GM19099 (cell line): ENCODE measurements around the gene NYAP2.

Experiments
- POLR2A ChIP-seq: IDR thresholded peaks from 3 replicates; pipeline ENCODE4 v1.6.1; 2011; ENCODE audit warnings: low read depth; ENCODE audit not compliant: insufficient read length; ENCODE audit errors: extremely low read depth

NYAP2 gene

DNA sequence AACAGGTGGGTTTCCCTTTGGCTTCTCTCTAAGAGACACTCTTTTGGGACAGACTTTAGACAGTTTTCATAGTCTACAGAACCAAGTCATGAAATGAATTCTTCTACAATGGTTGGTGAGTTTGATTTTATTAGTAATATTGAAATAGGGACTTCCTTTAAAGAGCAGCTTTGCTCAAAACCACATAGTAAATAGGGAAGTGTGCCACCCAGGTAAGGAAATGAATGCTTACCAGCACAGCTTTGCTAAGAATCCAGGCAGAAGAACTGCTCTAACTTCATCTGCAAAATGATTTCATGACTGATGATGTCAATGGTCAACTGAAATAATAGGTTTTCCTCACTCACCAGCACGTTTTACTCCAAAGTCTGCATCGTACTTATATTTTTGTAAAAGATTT, 89.2 kb downstream of the NYAP2 start:
- no peak for TF ChIP-seq POLR2A

DNA sequence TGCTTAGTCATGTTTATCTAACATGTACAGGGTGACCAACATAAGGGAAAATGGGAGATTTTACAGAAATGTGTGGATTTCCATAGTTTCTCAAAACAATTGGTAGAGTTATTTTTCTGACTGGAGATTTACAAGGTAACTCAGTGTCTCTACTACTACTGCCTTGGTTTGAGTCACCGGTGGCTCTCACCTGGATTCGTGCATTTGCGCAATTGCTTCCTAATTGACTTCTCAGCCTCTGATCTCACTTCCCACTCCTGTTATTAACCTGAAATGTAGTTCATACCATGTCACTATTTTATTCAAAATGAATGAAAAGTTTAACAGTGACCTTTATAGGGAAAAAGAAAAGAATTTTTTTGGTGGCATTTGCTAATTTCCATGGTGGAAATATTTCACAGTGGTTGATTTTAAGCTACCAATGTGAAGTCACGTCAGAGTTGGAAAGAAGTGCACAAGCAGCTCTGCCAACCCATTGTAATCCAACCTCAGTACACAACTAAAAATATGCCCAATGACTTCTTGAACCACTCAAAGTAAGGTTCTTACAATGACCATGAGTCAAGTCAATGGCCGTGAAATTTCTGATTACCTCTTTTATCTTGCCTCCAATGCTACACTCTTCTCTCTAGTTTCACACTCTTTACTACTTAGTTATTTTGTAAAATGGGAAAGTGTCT, 94.0 kb downstream of the NYAP2 start:
- no peak for TF ChIP-seq POLR2A

DNA sequence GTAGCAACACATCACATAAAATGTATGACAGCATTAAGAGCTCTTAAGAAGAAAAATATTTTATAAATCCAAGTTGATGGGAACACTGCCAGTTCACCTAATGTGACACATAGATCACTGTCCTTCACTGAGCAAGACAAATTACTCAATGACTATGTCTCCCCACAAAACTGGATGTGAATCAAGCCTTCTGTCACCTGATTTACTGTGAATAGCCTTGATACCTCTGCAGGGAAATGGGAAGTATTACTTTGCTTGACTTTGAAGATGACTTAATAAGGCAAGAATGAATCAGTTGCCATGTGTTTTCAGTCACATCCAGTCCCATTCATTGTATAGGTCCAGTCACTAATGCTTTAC, 94.6 kb downstream of the NYAP2 start:
- TF ChIP-seq POLR2A: no peak

DNA sequence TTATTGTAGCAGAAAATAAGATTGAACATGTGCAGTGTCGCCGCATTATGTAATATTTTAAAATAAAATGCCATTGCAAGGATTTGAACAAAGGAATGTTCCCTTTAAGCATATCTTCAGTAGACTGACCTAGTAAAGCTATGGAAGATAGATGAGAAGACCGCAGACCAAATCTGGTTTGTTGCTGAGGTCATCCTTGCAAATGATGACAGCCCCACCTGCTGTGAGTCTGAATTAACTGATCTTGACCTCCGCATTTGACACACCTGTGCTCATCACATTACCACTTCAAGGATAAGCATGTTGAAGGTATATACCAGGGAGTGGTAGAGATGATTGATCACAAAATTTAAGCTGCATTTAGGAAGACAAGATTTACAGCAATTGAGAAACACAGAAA, 96.2 kb downstream of the NYAP2 start:
- TF ChIP-seq POLR2A: no peak

DNA sequence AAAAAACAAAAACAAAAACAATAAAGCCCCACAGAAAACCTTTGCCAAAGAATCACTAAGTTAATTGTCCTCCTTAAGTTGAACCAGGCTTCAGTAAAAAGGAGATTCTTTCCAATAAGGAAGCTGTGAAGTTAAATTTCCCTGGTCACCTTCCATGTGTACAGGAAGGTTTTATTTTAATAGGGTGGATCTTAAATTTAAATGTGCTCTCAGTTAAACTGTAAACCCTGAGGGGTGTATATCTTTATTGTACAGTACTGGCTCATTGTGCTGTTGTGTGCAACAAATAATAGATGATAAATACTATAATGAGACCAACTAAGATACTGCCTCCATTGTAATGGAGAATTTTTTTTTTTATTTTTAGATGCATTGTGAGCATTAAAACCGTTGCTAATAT, 97.1 kb downstream of the NYAP2 start:
- TF ChIP-seq POLR2A: no peak

DNA sequence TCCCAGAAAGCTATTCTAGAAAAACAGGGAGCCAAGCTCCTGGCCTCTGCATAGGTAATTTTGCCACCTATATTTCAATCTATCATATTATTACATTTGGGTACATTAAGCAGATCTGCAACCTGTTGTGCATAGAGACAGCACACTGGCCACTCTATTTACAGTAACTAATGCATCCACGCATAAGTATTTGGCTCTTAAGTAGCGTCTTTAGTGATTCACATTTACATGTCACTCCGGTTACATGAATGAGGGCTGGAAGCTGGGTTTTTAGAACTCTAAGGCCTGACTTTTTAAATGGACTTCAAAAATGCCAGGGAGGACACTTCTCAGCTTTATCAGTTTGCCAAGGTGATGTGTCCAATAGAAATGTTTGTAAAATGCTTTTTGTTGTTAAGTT, 97.7 kb downstream of the NYAP2 start:
- no peak for TF ChIP-seq POLR2A

DNA sequence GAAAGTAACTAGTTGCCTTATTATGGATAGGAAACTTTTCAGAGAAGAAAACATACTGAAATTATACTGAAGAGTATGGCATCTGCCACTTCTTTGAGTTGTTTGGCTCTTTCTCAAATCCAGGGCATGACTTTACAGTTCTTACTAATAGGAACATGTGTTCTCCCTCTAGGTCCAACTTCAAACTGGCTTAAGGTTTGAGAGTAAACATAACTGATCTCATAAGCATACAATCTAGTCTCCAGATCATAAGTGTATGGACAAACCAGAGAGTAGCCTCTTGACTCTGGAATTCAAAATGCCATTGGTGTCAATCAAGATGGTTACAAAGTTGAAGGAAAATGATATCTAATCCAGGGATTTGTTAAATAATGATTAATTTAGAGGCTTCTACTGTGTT, 101.5 kb downstream of the NYAP2 start:
- TF ChIP-seq POLR2A: no peak

DNA sequence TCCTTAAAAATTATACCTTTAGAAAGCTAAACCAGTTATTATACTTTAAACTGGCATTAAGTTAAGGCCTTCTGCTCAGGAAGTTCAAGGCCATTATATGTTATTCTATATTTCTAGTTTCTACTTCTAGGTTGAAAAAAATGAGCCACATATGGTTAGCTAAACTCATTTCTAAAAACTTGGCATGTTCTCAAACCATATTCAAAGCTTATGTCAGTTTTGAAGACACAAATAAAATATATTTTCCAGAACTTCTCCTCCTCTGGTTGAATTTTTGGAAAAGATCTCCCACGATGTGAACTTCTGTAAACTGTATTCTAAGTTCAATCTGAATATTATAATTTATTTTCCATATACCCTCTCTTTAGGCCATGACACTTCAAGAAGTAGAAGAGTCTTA, 103.5 kb downstream of the NYAP2 start:
- no peak for TF ChIP-seq POLR2A

DNA sequence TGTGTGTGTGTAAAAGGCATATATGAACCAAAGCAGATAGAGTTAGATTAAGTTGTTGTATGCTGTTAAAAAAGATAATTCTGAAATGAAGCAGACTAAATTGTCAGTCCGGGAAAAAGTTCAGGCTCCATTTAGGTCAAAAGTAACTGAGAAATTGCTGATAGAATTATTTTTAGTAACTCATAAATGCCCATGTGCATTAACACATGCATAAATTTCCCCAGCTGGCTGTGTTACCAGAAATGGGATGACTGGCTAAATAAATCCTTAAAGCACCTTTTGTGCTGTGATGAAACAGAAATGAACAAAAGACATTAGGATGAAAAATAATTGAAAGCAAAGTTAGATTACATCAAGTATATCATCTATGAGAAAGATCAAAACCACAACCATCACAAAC, 111.3 kb downstream of the NYAP2 start:
- no peak for TF ChIP-seq POLR2A

DNA sequence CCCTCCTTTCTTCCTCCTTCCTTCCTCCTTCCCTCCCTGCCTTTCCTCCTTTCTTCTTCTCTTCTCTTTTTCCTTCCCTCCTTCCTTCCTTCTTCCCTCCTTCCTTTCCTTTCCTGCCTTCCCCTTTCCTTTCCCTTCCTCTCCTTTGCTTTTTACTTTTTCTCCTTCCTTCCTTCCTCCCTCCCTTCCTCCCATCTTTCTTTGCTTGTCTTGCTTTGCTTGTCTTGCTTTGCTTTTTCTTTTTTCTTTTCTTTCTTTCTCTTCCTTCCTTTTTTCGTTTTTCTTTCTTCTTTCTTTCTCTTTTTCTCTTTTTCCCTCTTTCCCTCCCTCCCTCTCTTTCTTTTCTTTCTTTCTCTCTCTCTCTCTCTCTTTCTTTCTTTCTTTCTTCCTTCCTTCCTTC, 113.0 kb downstream of the NYAP2 start:
- no peak for TF ChIP-seq POLR2A

DNA sequence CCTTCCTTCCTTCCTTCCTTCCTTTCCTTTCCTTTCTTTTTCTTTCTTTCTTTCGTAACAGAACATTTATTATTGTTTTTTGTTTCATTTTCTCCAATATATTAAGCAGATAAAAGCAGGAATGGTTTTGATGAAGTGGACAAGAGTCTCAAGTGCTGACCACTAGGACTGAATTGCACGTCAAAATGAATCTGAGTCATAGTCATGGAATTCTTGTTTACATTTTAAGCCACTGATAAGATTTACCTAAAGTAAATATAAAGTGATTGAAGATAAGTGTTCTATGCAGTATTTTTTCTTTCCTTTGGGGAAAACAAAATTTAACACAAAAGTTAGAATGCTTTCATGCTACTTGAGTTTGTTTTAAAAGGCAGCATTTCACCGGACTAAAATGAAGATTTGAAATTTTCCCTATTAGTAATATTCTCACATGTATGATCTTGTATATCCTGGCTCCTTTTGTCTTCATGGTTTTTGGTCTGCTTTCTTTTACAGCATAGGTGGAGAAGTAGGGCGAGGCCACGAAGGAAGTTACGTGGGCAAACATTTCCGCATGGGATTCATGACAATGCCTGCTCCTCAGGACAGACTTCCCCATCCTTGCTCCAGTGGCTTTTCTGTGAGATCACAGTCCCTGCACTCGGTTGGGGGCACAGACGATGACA, 113.5 kb downstream of the NYAP2 start:
- no peak for TF ChIP-seq POLR2A

DNA sequence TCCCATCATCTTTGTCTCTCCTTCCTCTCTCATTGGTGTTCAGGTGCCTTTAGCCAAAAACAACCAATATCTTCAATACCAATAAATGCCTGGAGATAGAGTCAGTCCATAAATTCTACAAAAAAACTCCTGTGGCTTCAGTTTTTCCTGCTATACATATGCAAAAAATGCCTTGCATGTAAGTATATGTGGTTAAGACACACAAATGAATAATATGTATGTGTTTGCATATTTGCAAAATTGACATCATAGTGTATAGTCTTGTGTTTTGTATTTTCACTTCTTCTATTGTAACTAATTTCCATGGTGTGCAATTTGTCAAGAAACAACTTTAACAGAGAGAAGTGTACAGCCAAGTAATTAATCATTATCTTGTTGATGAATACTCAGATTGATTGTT, 115.5 kb downstream of the NYAP2 start:
- no peak for TF ChIP-seq POLR2A

DNA sequence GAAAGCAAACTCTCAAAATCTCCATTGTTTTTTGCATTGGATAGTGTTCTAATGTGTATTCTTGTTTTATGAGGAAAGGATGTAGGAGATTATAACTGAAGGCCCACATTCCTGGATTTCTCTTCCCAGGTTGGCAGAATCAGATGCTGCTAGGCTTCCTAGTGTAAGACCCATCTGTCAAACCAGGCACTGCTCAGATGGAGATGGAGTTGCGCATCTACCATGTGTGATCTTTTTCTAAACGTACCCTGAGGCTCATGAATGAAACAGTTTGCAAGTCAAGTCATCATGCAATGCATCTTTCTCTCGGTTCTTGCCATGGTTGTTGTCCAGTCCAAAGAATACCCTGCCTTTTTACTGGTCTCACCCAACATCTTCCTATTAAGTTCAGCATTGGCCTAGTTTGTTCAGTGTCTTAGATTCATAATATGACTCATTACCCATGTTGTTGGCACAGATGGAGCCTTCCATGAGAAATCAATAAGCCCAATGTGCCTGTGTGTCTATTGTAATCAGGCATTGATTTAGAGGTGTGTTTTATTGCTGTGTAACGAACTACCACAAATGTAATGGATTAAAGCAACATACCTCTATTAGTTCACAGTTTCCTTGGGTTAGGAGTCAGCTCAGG, 127.4 kb downstream of the NYAP2 start:
- TF ChIP-seq POLR2A: no peak

DNA sequence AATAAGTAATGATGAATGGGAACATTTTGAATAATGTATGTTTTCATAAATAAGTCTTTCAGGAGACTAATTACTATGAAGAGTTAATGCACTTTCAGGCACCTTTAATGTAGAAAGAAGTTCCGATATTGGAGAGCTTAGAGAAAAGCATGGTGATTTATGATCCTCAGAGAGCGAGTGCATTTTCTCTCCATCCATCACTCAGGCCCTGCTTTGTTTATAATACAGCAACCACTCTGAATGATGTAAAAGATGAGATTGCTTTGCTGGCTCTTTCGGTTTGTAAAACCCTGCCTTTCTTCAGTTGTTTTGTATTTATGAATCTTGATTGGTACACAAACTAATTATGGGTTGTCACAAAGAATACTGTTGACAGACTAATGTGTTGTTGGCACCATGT, 132.0 kb downstream of the NYAP2 start:
- TF ChIP-seq POLR2A: no peak

DNA sequence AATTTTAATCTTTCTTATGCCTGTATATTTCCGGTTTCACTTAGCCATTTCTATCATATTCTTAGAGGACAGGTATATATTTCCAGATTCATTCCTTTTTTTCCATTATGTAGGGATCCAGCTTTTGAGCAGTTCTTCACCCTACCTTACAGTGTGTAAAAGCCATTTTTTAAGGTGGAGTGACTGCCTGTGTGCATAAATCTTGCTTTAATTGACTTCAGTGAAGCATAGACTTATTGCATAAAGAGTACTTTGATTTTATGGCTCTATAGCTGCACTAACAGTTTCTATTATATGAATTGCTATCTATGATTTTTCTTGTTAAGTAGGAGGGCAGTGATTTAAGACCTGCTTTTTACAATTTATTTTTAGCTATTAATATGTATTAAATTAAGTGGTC, 132.6 kb downstream of the NYAP2 start:
- TF ChIP-seq POLR2A: no peak

DNA sequence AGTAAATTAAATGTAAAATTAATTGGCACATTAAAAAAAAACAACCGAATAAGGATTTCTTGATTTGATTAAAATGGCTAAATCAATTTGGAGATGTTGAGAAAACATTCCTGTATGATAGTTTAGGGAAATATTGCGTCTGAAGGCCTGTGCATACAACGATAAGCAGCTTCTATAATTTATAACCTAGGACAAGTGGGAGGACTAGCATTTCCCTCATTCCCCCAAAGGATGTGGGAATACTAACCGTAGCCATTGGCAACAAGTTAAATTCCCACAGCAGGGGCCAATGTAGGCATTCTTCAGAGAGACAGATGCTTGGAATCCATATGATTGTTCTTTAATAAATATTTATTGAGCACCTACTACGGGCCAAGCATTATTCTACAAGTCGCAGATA, 134.5 kb downstream of the NYAP2 start:
- TF ChIP-seq POLR2A: no peak

DNA sequence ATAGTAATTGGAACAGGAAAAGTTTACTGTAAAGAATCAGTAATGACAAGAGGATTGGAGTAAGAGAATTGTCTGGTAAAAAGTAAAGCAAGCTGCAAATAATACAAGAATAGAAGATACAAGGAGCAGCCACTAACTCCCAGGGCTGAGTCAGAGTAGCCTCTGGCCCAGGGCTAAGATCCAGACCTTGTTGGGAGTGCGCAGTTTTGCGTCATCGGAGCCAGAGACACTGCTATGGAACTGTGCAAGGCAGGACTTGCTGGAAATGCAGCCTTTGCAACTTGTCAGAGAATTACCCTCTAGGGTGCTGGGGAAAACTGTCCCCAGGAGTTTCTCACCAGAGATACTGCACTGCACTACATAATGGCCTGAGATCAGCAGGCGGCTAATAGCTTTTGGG, 135.2 kb downstream of the NYAP2 start:
- no peak for TF ChIP-seq POLR2A

DNA sequence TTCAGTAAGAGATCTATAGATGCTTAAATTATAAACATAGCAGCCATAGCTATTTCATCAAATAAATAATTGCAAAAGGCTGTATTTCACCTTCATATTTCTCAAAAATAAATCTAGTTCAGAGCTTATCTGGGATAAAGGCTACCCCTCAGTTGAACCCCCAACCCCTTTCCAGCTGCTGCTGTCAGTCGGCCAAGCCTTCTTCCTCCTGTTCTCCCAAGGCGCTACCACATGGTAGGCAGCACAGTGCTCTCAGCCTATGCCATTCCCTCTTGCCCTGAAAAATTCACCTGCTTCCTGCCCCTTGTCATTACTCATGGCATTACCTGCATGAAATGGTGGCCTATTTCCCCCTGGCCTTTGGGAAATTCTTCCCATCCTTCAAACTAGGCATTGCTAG, 136.5 kb downstream of the NYAP2 start:
- no peak for TF ChIP-seq POLR2A

DNA sequence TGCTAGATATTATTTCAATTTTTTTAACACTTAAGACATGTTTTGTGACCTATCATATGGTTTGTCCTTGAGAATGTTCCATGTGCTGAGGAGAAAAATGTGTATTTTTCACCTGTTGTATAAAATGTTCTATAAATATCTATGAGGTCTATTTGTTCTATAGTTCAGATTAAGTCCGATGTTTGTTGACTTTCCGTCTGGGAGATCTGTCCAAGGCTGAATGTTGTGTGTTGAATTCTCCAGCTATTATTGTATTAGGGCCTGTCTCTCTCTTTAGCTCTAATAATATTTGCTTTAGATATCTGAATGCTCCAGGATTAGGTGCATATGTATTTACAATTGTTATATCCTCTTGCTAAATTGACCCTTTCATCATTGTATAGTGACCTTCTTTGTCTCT, 144.1 kb downstream of the NYAP2 start:
- no peak for TF ChIP-seq POLR2A
